Measurements from ENCODE around the gene KCNJ5.

DNA sequence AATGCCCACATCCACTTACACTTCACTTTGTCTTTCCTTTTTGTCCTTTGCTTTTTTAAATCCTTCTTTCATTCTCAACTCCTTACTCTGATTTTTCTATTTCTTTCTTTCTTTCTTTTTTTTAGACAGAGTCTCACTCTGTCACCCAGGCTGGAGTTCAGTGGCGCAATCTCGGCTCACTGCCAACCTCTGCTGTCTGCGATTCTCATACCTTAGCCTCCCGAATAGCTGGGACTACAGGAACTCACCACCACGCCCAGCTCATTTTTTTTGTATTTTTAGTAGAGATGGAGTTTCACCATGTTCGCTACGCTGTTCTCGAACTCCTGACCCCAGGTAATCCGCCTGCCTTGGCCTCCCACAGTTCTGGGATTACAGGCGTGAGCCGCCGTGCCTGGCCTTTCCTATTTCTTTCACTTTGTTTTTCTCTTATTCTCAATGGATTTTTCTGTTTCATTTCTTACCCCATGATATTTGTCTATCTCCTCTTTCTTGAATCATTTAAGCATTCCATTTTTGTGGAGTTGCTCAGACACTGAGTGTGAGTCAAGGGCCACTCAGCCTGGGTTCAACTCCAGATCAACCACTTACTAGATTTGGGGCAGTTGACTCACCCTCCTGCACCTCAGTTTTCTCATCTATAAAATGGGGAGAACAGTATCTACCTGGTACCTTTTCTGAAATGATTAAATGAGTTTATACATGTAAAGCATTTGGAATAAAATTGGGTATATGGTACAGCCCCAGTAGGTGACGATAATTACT, 7.6 kb downstream of the KCNJ5 start:
- TF ChIP-seq CTCF (optimal IDR thresholded peaks at IDR 0.05 in 1 of 3, IDR thresholded peaks at IDR 0.05 in 1 of 3, conservative IDR thresholded peaks at IDR 0.05 in 1 of 3; ENCODE audit: extremely low read depth in 1 of 3, insufficient read depth in 2 of 3, low read length in 3 of 3) (no peak), EZH2 (IDR thresholded peaks at IDR 0.05; ENCODE audit: low read length) (no peak)
